Hepatocyte (in vitro differentiated cells): ENCODE data around the gene B3GAT3.

ENCODE experiments used
- CTCF ChIP-seq: fragments of 200-600 bp; sonication (generic); IDR thresholded peaks from 2 replicates; pipeline ENCODE4 v1.5.1; 2016; ENCODE audit warnings: antibody characterized with exemption, mild to moderate bottlenecking; ENCODE audit not compliant: poor library complexity
- EZH2 ChIP-seq: fragments of 200-600 bp; sonication (generic); IDR thresholded peaks from 2 replicates; pipeline ENCODE4 v1.6.1; 2016; ENCODE audit warnings: antibody characterized with exemption, mild to moderate bottlenecking, borderline replicate concordance
- EZH2phosphoT487 ChIP-seq: fragments of 200-600 bp; sonication (generic); IDR thresholded peaks from one replicate; pipeline ENCODE4 v1.6.1; 2018; ENCODE audit warnings: antibody characterized with exemption, mild to moderate bottlenecking, low read depth, moderate library complexity; ENCODE audit not compliant: unreplicated experiment, severe bottlenecking

- TF ChIP-seq CTCF (no peak), EZH2phosphoT487 (no peak), EZH2 (no peak)
These were observed 10.0 kb downstream of the B3GAT3 start for GRCh38 chr11:62611705-62612365.
